Ovary (tissue), 9 donors: ENCODE results near the gene TYW1B. TPM values are rescaled to one million over a fixed set of nuclear protein-coding genes. Genes with fewer than 3 reads are reported as not detected.
"Not testable (repeated sequence)": the region's sequence is repeated elsewhere in the genome, so short reads cannot be mapped to it uniquely, and the experiment has no call there.

Source experiments
- DNase-seq, 5 donors: peaks; one replicate each; pipeline ENCODE4 v3.0.0-alpha.2; 2019 to 2020
- H3K27ac ChIP-seq, 2 donors: fragments of 200-600 bp; one replicate each; pipeline versions ENCODE4 v1.5.1 to v1.8.0; 2019 to 2022
- H3K27me3 ChIP-seq: fragments of 200-600 bp; one replicate; pipeline ENCODE4 v1.8.0; 2022
- H3K36me3 ChIP-seq: fragments of 200-600 bp; sonication (generic); one replicate; pipeline ENCODE4 v1.5.1; 2019
- H3K4me1 ChIP-seq: one replicate; pipeline ENCODE4 v1.8.1; 2013; ENCODE audit warnings: mild to moderate bottlenecking, moderate library complexity; ENCODE audit not compliant: insufficient read depth
- H3K4me3 ChIP-seq: fragments of 200-600 bp; sonication (generic); one replicate; pipeline ENCODE4 v1.5.1; 2017
- H3K9me3 ChIP-seq, 2 donors: fragments of 200-600 bp in 1 of 2; sonication (generic) in 1 of 2; one replicate each; pipeline versions ENCODE4 v1.5.1 to v1.8.1; 2013 to 2019; ENCODE audit warnings: mild to moderate bottlenecking in 1 of 2, moderate library complexity in 1 of 2
- CTCF ChIP-seq, 3 donors: fragments of 450-650 bp in 2 of 3; fragments of 200-600 bp in 1 of 3; IDR thresholded peaks; one replicate each; pipeline versions ENCODE4 v1.5.1 to v1.8.0; 2016 to 2022; ENCODE audit warnings: antibody characterized with exemption in 3 of 3, mild to moderate bottlenecking in 1 of 3
- EP300 ChIP-seq: sonication (generic); formaldehyde crosslinking; IDR thresholded peaks from one replicate; pipeline ENCODE4 v1.6.1; 2017; ENCODE audit warnings: antibody characterized with exemption
- POLR2A ChIP-seq: fragments of 450-650 bp; IDR thresholded peaks from one replicate; pipeline ENCODE4 v1.6.1; 2017; ENCODE audit warnings: antibody characterized with exemption, mild to moderate bottlenecking, moderate library complexity
- WGBS, 3 donors: extraction: QIAGEN DNeasy Blood & Tissue Kit in 1 of 3; methylation state at CpG; one replicate each; pipeline versions ENCODE4 v1.1.5 to v1.1.7; 2013 to 2017; 5-methylcytosine and 5-hydroxymethylcytosine counted together
- intact Hi-C, 4 donors: fragments of 100-400 bp; cut with DNase I; formaldehyde crosslinking; loops; one replicate each; pipeline versions ENCODE4 v1.11.0 to v1.15.1; 2022 to 2023
- polyA plus RNA-seq, 2 donors: library from polyadenylated mRNA; stranded (reverse); fragments of 200-250 nt in 1 of 2; fragments of 350-450 nt in 1 of 2; fragmentation: Illumina TruSeq in 1 of 2; extraction: RNeasy Lipid Tissue Mini Kit (QIAGEN cat#74804) in 1 of 2; gene quantifications; one replicate each; pipeline ENCODE4 v1.2.3, GENCODE V29; 2013 to 2014
- total RNA-seq, 7 donors: library from RNA; depleted of rRNA in 2 of 7; stranded (reverse); fragments of >200 nt in 2 of 7; fragmentation: NEBNext Ultra II Directional in 3 of 7; extraction: Animal tissue kit (Norgen Biotek cat#: 25700) in 3 of 7; gene quantifications; one replicate each; pipeline versions ENCODE4 v1.1.0 to v1.2.4, GENCODE V29; 2016 to 2023
- donor health status: DM: no; HTN: no; CAD: no; lungs with moderate emphysema.
- donor health status: DM: no; HTN: no; CAD: no.
- donor health status: Bipolar disorder and iron deficiency.
- donor health status: DM: yes; HTN: yes; CAD: no.
- donor health status: DM: no; HTN: no; CAD: no.
- donor health status: DM: yes; HTN: yes; CAD: no.

TYW1B gene
- total and polyA plus RNA-seq, 9 donors: 2.5 to 7.6 (median 3.0) TPM

GRCh38 chr7:72709909-72710308, 118.1 kb downstream of the TYW1B start:
- H3K27ac ChIP-seq: no peak overlapping the region
- intact Hi-C loops: no loop called here
- 94 to 96% (median 95%) methylated on average over 8 of the region's 8 CpGs for whole genome bisulfite sequencing, 3 donors
- no peaks in the 10 kb centered on the region for H3K36me3 ChIP-seq
- H3K27me3 ChIP-seq: no peaks in the 10 kb centered on the region
- no peaks in the 10 kb centered on the region for H3K4me1 ChIP-seq
- H3K4me3 ChIP-seq: no peak overlapping the region
- TF ChIP-seq EP300: no peak
- H3K9me3 ChIP-seq: no peaks in the 10 kb centered on the region
- no peak for DNase-seq

GRCh38 chr7:72708371-72709050, 119.5 kb downstream of the TYW1B start:
- H3K27me3 ChIP-seq, H3K4me1 ChIP-seq, H3K4me3 ChIP-seq, DNase-seq, intact Hi-C loops, H3K27ac ChIP-seq, H3K9me3 ChIP-seq, H3K36me3 ChIP-seq: not testable (repeated sequence)
- WGBS, 3 donors: 5 to 23% (median 10%) methylated on average over 3 of the region's 3 CpGs

- 82 to 92% (median 82%) methylated on average over 1 of the region's 1 CpG for WGBS, 3 donors
- no peaks in the 10 kb centered on the region for H3K36me3 ChIP-seq
- H3K4me3 ChIP-seq: no peak overlapping the region
- no peak for TF ChIP-seq EP300
- TF ChIP-seq POLR2A: no peak
- no peak for TF ChIP-seq CTCF (IDR thresholded peaks at IDR 0.05)
- H3K9me3 ChIP-seq: no peaks in the 10 kb centered on the region
- no peaks in the 10 kb centered on the region for H3K27me3 ChIP-seq
- no peak overlapping the region for H3K27ac ChIP-seq
- intact Hi-C loops: no loop called here
- no peaks in the 10 kb centered on the region for H3K4me1 ChIP-seq
- DNase-seq: no peak
Measured at GRCh38 chr7:72706521-72706920, 121.5 kb downstream of the TYW1B start.

- H3K27ac ChIP-seq, H3K4me3 ChIP-seq, H3K4me1 ChIP-seq, DNase-seq, H3K36me3 ChIP-seq, H3K27me3 ChIP-seq, intact Hi-C loops, H3K9me3 ChIP-seq: not testable (repeated sequence)
- 74 to 80% (median 75%) methylated on average over 4 of the region's 4 CpGs for WGBS, 3 donors
Measured at GRCh38 chr7:72705693-72706092, 122.3 kb downstream of the TYW1B start.

- Histone ChIP-seq H3K36me3 (no peaks in the 10 kb centered on the region), H3K4me1 (no peaks in the 10 kb centered on the region), H3K9me3 (no peaks in the 10 kb centered on the region), H3K27me3 (no peaks in the 10 kb centered on the region), H3K27ac (no peak overlapping the region), H3K4me3 (no peak overlapping the region)
- intact Hi-C loops: no loop called here
- no peak for TF ChIP-seq CTCF (IDR thresholded peaks at IDR 0.05)
- TF ChIP-seq EP300: no peak
- TF ChIP-seq POLR2A: no peak
- 94 to 95% (median 94%) methylated on average over 3 of the region's 3 CpGs for WGBS, 3 donors
- no peak for DNase-seq
Measured at GRCh38 chr7:72704894-72705293, 123.1 kb downstream of the TYW1B start.

GRCh38 chr7:72700548-72700947, 127.5 kb downstream of the TYW1B start:
- H3K4me3 ChIP-seq, H3K36me3 ChIP-seq, DNase-seq, H3K4me1 ChIP-seq, H3K9me3 ChIP-seq, H3K27ac ChIP-seq, H3K27me3 ChIP-seq, intact Hi-C loops: not testable (repeated sequence)
- WGBS, 3 donors: 95 to 100% (median 97%) methylated on average over 1 of the region's 1 CpG

GRCh38 chr7:72697066-72697465, 130.9 kb downstream of the TYW1B start:
- H3K27ac ChIP-seq, H3K27me3 ChIP-seq, DNase-seq, H3K36me3 ChIP-seq, intact Hi-C loops, H3K4me3 ChIP-seq, H3K9me3 ChIP-seq, H3K4me1 ChIP-seq: not testable (repeated sequence)
- WGBS, 3 donors: 63 to 83% (median 76%) methylated on average over 1 of the region's 1 CpG

- WGBS, 3 donors: 30 to 40% (median 36%) methylated on average over 2 of the region's 2 CpGs
- H3K36me3 ChIP-seq, intact Hi-C loops, H3K27ac ChIP-seq, H3K9me3 ChIP-seq, H3K4me3 ChIP-seq, H3K4me1 ChIP-seq, H3K27me3 ChIP-seq, DNase-seq: not testable (repeated sequence)
Measured at GRCh38 chr7:72696643-72697042, 131.4 kb downstream of the TYW1B start.

GRCh38 chr7:72695482-72695881, 132.5 kb downstream of the TYW1B start:
- DNase-seq, H3K4me1 ChIP-seq, H3K27me3 ChIP-seq, H3K9me3 ChIP-seq, H3K4me3 ChIP-seq, H3K36me3 ChIP-seq, H3K27ac ChIP-seq, intact Hi-C loops: not testable (repeated sequence)
- WGBS, 3 donors: 95 to 97% (median 96%) methylated on average over 8 of the region's 8 CpGs

GRCh38 chr7:72691442-72691841, 136.6 kb downstream of the TYW1B start:
- H3K27ac ChIP-seq, DNase-seq, H3K4me1 ChIP-seq, H3K4me3 ChIP-seq, H3K36me3 ChIP-seq, intact Hi-C loops, H3K9me3 ChIP-seq, H3K27me3 ChIP-seq: not testable (repeated sequence)
- 83 to 87% (median 84%) methylated on average over 2 of the region's 2 CpGs for WGBS, 3 donors
